ENCODE measurements around the gene NOX5. TPM values are rescaled to one million over a fixed set of nuclear protein-coding genes. Genes with fewer than 3 reads are reported as not detected.
A peak's percentile ranks its signal among the peaks of the same experiment; 100 is the strongest.

NOX5 gene
- total RNA-seq, 2 donors from 2014 or later: 0.16 to 0.19 TPM

GRCh38 chr15:69056365-69056764, 41.9 kb downstream of the NOX5 start:
- Histone ChIP-seq H3K4me3 (no peak overlapping the region), H3K4me1 (peaks cover 0 to 16% of the 10 kb centered on the region in 2 donors), H3K27me3 (no peaks in the 10 kb centered on the region), H3K27ac (no peak overlapping the region), H3K9me3 (no peaks in the 10 kb centered on the region), H3K36me3 (no peaks in the 10 kb centered on the region)
- no peak for DNase-seq (ENCODE audit: low spot score)
- no peak for TF ChIP-seq CTCF (IDR thresholded peaks at IDR 0.05)

- peak; percentile 79 to 88 for TF ChIP-seq CTCF (IDR thresholded peaks at IDR 0.05)
- H3K27me3 ChIP-seq: no peaks in the 10 kb centered on the region
- peaks cover 0 to 16% of the 10 kb centered on the region in 2 donors for H3K4me1 ChIP-seq
- peak overlapping the region; percentile 27 to 60 for H3K27ac ChIP-seq
- no peak overlapping the region for H3K4me3 ChIP-seq
- DNase-seq (ENCODE audit: low spot score): peak; percentile 93
- H3K9me3 ChIP-seq: no peaks in the 10 kb centered on the region
- no peaks in the 10 kb centered on the region for H3K36me3 ChIP-seq
Measured at GRCh38 chr15:69058830-69059556, 44.5 kb downstream of the NOX5 start.

- no peaks in the 10 kb centered on the region for H3K36me3 ChIP-seq
- H3K4me3 ChIP-seq: no peak overlapping the region
- H3K9me3 ChIP-seq: no peaks in the 10 kb centered on the region
- H3K27me3 ChIP-seq: no peaks in the 10 kb centered on the region
- no peak for TF ChIP-seq CTCF (IDR thresholded peaks at IDR 0.05)
- H3K4me1 ChIP-seq: peaks cover 0 to 16% of the 10 kb centered on the region in 2 donors
- H3K27ac ChIP-seq: peak overlapping the region; percentile 27 to 60
- DNase-seq (ENCODE audit: low spot score): no peak
Measured at GRCh38 chr15:69059557-69059943, 45.1 kb downstream of the NOX5 start.

DNA sequence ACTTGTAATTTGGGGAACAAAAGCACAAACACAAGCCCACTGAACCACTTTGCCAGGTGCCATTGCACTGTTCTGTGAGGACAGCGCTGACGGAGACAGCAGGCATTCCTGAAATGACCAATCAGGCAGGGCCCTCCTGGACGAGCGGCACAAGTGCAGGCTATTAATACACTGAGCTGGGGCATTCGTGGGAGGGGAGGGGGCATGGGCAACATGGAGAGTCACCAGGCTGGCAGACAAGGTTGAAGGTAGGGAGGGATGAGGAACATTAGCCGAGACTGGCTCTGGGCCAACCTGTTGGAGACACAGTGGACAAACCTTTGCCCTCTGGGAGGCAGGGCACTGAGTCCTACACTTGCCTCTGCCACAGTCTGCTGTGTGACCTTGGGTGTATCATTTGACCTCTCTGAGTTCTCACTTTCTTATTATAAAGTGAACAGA, 45.6 kb downstream of the NOX5 start:
- Histone ChIP-seq H3K27ac (peak overlapping the region; percentile 50 to 60), H3K9me3 (no peaks in the 10 kb centered on the region), H3K27me3 (no peaks in the 10 kb centered on the region), H3K4me3 (no peak overlapping the region), H3K4me1 (peaks cover 0 to 16% of the 10 kb centered on the region in 2 donors), H3K36me3 (no peaks in the 10 kb centered on the region)
- no peak for DNase-seq (ENCODE audit: low spot score)
- TF ChIP-seq CTCF (IDR thresholded peaks at IDR 0.05): no peak

GRCh38 chr15:69060744-69061143, 46.2 kb downstream of the NOX5 start:
- TF ChIP-seq CTCF (IDR thresholded peaks at IDR 0.05): no peak
- Histone ChIP-seq H3K27ac (peak overlapping the region in 1 of 2 donors; percentile 50), H3K36me3 (no peaks in the 10 kb centered on the region), H3K27me3 (no peaks in the 10 kb centered on the region), H3K4me1 (peaks cover 0 to 16% of the 10 kb centered on the region in 2 donors), H3K4me3 (no peak overlapping the region), H3K9me3 (no peaks in the 10 kb centered on the region)
- no peak for DNase-seq (ENCODE audit: low spot score)

Measured in right atrium auricular region (tissue), 2 donors.